Measurements from ENCODE around the gene ARID3C. TPM values are rescaled to one million over a fixed set of nuclear protein-coding genes. Genes with fewer than 3 reads are reported as not detected.

The ARID3C gene
- total and polyA plus RNA-seq, 10 of the 15 experiments (the other 5 are each of a cell fraction or from before 2014, with no cell fraction given): not detected

DNA sequence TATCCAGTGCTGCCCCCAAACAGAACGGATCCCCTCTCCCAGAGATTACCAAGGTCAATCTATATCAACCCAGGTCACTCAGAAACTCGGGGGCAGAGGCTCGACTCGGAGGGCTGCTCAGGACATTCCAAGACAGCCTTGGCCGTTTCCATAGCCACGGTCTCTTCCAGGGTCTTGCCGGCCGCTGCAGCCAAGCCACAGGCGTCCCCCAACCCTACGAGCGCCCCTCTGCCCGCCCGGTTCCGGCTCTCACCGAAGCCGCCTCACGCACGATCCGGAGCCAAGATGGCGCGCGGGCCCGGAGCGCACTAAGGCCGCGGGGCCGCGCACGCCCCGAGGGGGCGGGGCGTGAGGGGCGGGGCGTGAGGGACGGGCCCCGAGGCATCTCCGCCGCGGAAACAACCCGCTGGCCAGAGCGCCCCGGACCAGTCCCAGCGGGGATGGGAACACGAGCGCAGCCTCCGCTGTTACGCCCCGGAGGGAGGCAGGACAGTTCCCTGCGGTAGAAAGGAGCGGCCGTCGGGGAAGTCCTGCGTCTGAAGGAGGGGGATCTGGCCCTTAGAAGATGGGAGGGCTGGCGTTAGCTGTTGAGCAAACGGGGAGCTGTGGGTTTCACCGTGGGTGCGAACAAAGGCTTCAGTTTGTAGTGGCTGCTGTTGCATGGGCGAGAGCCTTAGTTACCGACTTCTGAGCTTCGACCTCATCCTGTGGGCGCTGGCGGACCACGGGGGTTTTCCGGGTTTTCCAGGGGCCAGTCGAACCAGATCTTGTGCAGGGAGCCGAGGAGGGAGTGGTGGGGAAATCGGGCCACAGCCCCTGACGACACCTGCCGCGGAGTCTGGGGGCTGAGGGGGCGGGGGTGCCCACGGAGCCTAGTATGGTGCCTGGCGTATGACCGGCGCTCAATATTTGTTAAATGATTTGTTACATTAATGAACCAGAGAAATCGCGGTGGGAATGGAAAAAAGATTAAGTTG, 16.8 kb downstream of the ARID3C start, which contains the start of gene RPP25L (continued):
- no peak for TF ChIP-seq SMC3 (IDR thresholded peaks at IDR 0.05; ENCODE audit: borderline replicate concordance, low read length)
- TF ChIP-seq NFIC (IDR thresholded peaks at IDR 0.05; ENCODE audit: low read depth, low read length): no peak
- TF ChIP-seq MLLT1 (IDR thresholded peaks at IDR 0.05): no peak
- TF ChIP-seq SP1 (IDR thresholded peaks at IDR 0.05; ENCODE audit: low read depth, low read length): no peak
- TF ChIP-seq, protein P1, sequence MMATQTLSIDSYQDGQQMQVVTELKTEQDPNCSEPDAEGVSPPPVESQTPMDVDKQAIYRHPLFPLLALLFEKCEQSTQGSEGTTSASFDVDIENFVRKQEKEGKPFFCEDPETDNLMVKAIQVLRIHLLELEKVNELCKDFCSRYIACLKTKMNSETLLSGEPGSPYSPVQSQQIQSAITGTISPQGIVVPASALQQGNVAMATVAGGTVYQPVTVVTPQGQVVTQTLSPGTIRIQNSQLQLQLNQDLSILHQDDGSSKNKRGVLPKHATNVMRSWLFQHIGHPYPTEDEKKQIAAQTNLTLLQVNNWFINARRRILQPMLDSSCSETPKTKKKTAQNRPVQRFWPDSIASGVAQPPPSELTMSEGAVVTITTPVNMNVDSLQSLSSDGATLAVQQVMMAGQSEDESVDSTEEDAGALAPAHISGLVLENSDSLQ (IDR thresholded peaks at IDR 0.05): peak; percentile 71
- TF ChIP-seq BHLHE40 (IDR thresholded peaks at IDR 0.05; ENCODE audit: borderline replicate concordance in 1 of 2, low read depth in 2 of 2, low read length in 1 of 2): peak; percentile 9 to 77; a peak in 1 of 4 replicates
- TF ChIP-seq CUX1 (IDR thresholded peaks at IDR 0.05; ENCODE audit: insufficient replicate concordance, low read depth, low read length): no peak
- no peak for TF ChIP-seq JUND (IDR thresholded peaks at IDR 0.05; ENCODE audit: low read depth, low read length)
- no peak for TF ChIP-seq ZZZ3 (IDR thresholded peaks at IDR 0.05; ENCODE audit: control insufficient read depth, insufficient read length, low read depth)
- peak; percentile 21; the same call in 1 of the 2 replicates for TF ChIP-seq SIN3A (IDR thresholded peaks at IDR 0.05; ENCODE audit: low read depth, low read length)
- TF ChIP-seq GATAD2B (conservative IDR thresholded peaks at IDR 0.05; ENCODE audit: low read depth): 0 out of 2 replicates have a peak, but pooled peaks have one; percentile 38
- no peak for TF ChIP-seq KDM1A (IDR thresholded peaks at IDR 0.05; ENCODE audit: borderline replicate concordance)
- TF ChIP-seq PAX5 (IDR thresholded peaks at IDR 0.05; ENCODE audit: borderline replicate concordance, low read depth, low read length): no peak
- TF ChIP-seq CREM (IDR thresholded peaks at IDR 0.05; ENCODE audit: low read depth): no peak
- TF ChIP-seq NBN (IDR thresholded peaks at IDR 0.05): 0 out of 2 replicates have a peak, but pooled peaks have one; percentile 23
- TF ChIP-seq RELA (IDR thresholded peaks at IDR 0.05; ENCODE audit: borderline replicate concordance, partially characterized antibody): no peak
- no peak for TF ChIP-seq ESRRA (IDR thresholded peaks at IDR 0.05; ENCODE audit: low read length)
- no peak for TF ChIP-seq JUNB (IDR thresholded peaks at IDR 0.05)
- no peak for TF ChIP-seq YBX1 (IDR thresholded peaks at IDR 0.05)
- TF ChIP-seq POLR2AphosphoS5 (IDR thresholded peaks at IDR 0.05; ENCODE audit: low read length): peak; percentile 81; the same call in 1 of the 2 replicates
